HEK293 (cell line): ENCODE measurements around the gene PARD3B.

Source experiments
- CTCF ChIA-PET: fragments of 350-600 bp; formaldehyde crosslinking; extraction: SDS; loops from one replicate; lab custom pipeline; 2021; ENCODE audit warnings: antibody characterized with exemption; lab: Yijun Ruan, JAX
- POLR2A ChIA-PET: fragments of 300-600 bp; formaldehyde crosslinking; extraction: SDS; loops from one replicate; lab custom pipeline; 2020; ENCODE audit warnings: antibody characterized with exemption, inconsistent platforms; lab: Yijun Ruan, JAX
- H3K27ac ChIP-seq: fragments of 200-500 bp; sonication (Bioruptor generic); 2 replicates; pipeline ENCODE4 v1.5.1; 2014; ENCODE audit warnings: low read depth, low read length, control low read depth, inconsistent platforms; ENCODE audit errors: extremely low read depth
- H3K36me3 ChIP-seq, 2 experiments: fragments of 200-500 bp in 1 of 2; sonication (Bioruptor generic) in 1 of 2; 1 replicate in 1 of 2; 2 replicates in 1 of 2; pipeline ENCODE4 v1.5.1; 2014 to 2017; ENCODE audit warnings: inconsistent platforms in 2 of 2, low read length in 2 of 2; ENCODE audit not compliant: control insufficient read depth in 2 of 2, insufficient read depth in 1 of 2
- H3K4me1 ChIP-seq: fragments of 200-500 bp; sonication (Bioruptor generic); 2 replicates; pipeline ENCODE4 v1.5.1; 2014; ENCODE audit warnings: mild to moderate bottlenecking, low read length, inconsistent platforms; ENCODE audit not compliant: control insufficient read depth, insufficient read depth
- H3K4me3 ChIP-seq: 2 replicates; pipeline ENCODE4 v1.5.1; 2011; ENCODE audit warnings: low read depth, mild to moderate bottlenecking, control low read depth, low read length, moderate library complexity
- H3K9me3 ChIP-seq: fragments of 200-500 bp; sonication (Bioruptor generic); 2 replicates; pipeline ENCODE4 v1.5.1; 2014; ENCODE audit warnings: low read depth, low read length, inconsistent platforms; ENCODE audit not compliant: control insufficient read depth, insufficient read depth
- MZF1 ChIP-seq: fragments of 450-650 bp; formaldehyde crosslinking; IDR thresholded peaks from 2 replicates; pipeline ENCODE4 v1.5.1; 2017; ENCODE audit warnings: missing biosample characterization, missing genetic modification characterization, borderline replicate concordance
- OSR2 ChIP-seq: fragments of 450-650 bp; formaldehyde crosslinking; IDR thresholded peaks from 2 replicates; pipeline ENCODE4 v1.5.1; 2016; ENCODE audit warnings: missing biosample characterization, missing genetic modification characterization
- SETDB1 ChIP-seq: IDR thresholded peaks from one replicate; pipeline ENCODE4 v1.6.1; 2017; ENCODE audit warnings: mild to moderate bottlenecking, low read length, moderate library complexity, mixed read lengths; ENCODE audit not compliant: insufficient read length
- SP7 ChIP-seq: fragments of 450-650 bp; formaldehyde crosslinking; IDR thresholded peaks from 2 replicates; pipeline ENCODE4 v1.5.1; 2016; ENCODE audit warnings: missing biosample characterization, missing genetic modification characterization
- ZBTB44 ChIP-seq: fragments of 450-650 bp; IDR thresholded peaks from 2 replicates; pipeline ENCODE4 v1.5.1; 2018; ENCODE audit warnings: missing biosample characterization, mild to moderate bottlenecking, missing genetic modification characterization
- ZFHX2 ChIP-seq: fragments of 450-650 bp; formaldehyde crosslinking; conservative IDR thresholded peaks from 2 replicates; pipeline ENCODE4 v1.5.1; 2016; ENCODE audit warnings: missing biosample characterization, missing genetic modification characterization
- ZNF2 ChIP-seq: fragments of 450-650 bp; formaldehyde crosslinking; IDR thresholded peaks from 2 replicates; pipeline ENCODE4 v1.5.1; 2016; ENCODE audit warnings: missing biosample characterization, missing genetic modification characterization
- ZNF324 ChIP-seq: fragments of 450-650 bp; formaldehyde crosslinking; IDR thresholded peaks from 2 replicates; pipeline ENCODE4 v1.5.1; 2016; ENCODE audit warnings: missing biosample characterization, missing genetic modification characterization
- ZNF629 ChIP-seq: fragments of 450-650 bp; formaldehyde crosslinking; IDR thresholded peaks from 2 replicates; pipeline ENCODE4 v1.5.1; 2017; ENCODE audit warnings: missing biosample characterization, missing genetic modification characterization
- ZNF639 ChIP-seq: fragments of 450-650 bp; formaldehyde crosslinking; IDR thresholded peaks from 2 replicates; pipeline ENCODE4 v1.5.1; 2016; ENCODE audit warnings: missing biosample characterization, missing genetic modification characterization
- ZNF664 ChIP-seq: fragments of 450-650 bp; formaldehyde crosslinking; IDR thresholded peaks from 2 replicates; pipeline ENCODE4 v1.5.1; 2016; ENCODE audit warnings: missing biosample characterization, missing genetic modification characterization
- ZNF701 ChIP-seq: fragments of 450-650 bp; formaldehyde crosslinking; IDR thresholded peaks from 2 replicates; pipeline ENCODE4 v1.5.1; 2016; ENCODE audit warnings: missing biosample characterization, missing genetic modification characterization
- TF ChIP-seq, protein P1 (sequence below): fragments of 450-650 bp; formaldehyde crosslinking; IDR thresholded peaks from 2 replicates; pipeline ENCODE4 v1.5.1; 2016; ENCODE audit warnings: missing biosample characterization, missing genetic modification characterization, borderline replicate concordance
- TF ChIP-seq, protein P2 (sequence below): fragments of 450-650 bp; formaldehyde crosslinking; IDR thresholded peaks from 2 replicates; pipeline ENCODE4 v1.5.1; 2016; ENCODE audit warnings: missing biosample characterization, missing genetic modification characterization
- TF ChIP-seq, protein P3 (sequence below): fragments of 450-650 bp; formaldehyde crosslinking; IDR thresholded peaks from 2 replicates; pipeline ENCODE4 v1.5.1; 2016; ENCODE audit warnings: missing biosample characterization, missing genetic modification characterization

The PARD3B gene

GRCh38 chr2:205402011-205402410, 856.7 kb downstream of the PARD3B start (continued):
- TF ChIP-seq ZBTB44 (tag by site-specific recombination) (no peak), ZNF701 (tag by site-specific recombination) (no peak)

- TF ChIP-seq ZNF324 (tag by site-specific recombination) = no peak
- TF ChIP-seq, protein P1, sequence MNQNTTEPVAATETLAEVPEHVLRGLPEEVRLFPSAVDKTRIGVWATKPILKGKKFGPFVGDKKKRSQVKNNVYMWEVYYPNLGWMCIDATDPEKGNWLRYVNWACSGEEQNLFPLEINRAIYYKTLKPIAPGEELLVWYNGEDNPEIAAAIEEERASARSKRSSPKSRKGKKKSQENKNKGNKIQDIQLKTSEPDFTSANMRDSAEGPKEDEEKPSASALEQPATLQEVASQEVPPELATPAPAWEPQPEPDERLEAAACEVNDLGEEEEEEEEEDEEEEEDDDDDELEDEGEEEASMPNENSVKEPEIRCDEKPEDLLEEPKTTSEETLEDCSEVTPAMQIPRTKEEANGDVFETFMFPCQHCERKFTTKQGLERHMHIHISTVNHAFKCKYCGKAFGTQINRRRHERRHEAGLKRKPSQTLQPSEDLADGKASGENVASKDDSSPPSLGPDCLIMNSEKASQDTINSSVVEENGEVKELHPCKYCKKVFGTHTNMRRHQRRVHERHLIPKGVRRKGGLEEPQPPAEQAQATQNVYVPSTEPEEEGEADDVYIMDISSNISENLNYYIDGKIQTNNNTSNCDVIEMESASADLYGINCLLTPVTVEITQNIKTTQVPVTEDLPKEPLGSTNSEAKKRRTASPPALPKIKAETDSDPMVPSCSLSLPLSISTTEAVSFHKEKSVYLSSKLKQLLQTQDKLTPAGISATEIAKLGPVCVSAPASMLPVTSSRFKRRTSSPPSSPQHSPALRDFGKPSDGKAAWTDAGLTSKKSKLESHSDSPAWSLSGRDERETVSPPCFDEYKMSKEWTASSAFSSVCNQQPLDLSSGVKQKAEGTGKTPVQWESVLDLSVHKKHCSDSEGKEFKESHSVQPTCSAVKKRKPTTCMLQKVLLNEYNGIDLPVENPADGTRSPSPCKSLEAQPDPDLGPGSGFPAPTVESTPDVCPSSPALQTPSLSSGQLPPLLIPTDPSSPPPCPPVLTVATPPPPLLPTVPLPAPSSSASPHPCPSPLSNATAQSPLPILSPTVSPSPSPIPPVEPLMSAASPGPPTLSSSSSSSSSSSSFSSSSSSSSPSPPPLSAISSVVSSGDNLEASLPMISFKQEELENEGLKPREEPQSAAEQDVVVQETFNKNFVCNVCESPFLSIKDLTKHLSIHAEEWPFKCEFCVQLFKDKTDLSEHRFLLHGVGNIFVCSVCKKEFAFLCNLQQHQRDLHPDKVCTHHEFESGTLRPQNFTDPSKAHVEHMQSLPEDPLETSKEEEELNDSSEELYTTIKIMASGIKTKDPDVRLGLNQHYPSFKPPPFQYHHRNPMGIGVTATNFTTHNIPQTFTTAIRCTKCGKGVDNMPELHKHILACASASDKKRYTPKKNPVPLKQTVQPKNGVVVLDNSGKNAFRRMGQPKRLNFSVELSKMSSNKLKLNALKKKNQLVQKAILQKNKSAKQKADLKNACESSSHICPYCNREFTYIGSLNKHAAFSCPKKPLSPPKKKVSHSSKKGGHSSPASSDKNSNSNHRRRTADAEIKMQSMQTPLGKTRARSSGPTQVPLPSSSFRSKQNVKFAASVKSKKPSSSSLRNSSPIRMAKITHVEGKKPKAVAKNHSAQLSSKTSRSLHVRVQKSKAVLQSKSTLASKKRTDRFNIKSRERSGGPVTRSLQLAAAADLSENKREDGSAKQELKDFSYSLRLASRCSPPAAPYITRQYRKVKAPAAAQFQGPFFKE = no peak
- no peak for TF ChIP-seq SP7 (tag by site-specific recombination)
- TF ChIP-seq, protein P2, sequence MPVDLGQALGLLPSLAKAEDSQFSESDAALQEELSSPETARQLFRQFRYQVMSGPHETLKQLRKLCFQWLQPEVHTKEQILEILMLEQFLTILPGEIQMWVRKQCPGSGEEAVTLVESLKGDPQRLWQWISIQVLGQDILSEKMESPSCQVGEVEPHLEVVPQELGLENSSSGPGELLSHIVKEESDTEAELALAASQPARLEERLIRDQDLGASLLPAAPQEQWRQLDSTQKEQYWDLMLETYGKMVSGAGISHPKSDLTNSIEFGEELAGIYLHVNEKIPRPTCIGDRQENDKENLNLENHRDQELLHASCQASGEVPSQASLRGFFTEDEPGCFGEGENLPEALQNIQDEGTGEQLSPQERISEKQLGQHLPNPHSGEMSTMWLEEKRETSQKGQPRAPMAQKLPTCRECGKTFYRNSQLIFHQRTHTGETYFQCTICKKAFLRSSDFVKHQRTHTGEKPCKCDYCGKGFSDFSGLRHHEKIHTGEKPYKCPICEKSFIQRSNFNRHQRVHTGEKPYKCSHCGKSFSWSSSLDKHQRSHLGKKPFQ (tag by site-specific recombination) = no peak
- Histone ChIP-seq H3K36me3 (no peaks in the 10 kb centered on the region), H3K4me3 (no peak overlapping the region), H3K9me3 (no peaks in the 10 kb centered on the region), H3K27ac (no peak overlapping the region), H3K4me1 (no peaks in the 10 kb centered on the region)
- ChIA-PET CTCF (no interaction called here), POLR2A (no interaction called here)
These were observed 858.1 kb downstream of the PARD3B start for GRCh38 chr2:205403244-205403825.

- ChIA-PET POLR2A (no interaction called here), CTCF (no interaction called here)
- no peak for TF ChIP-seq SETDB1
- no peak for TF ChIP-seq ZFHX2 (tag by site-specific recombination)
- no peak for TF ChIP-seq ZNF664
- TF ChIP-seq ZNF639 (tag by site-specific recombination) = no peak
- TF ChIP-seq ZNF629 (tag by site-specific recombination) = no peak
- TF ChIP-seq ZNF701 (tag by site-specific recombination) = no peak
- TF ChIP-seq OSR2 (tag by site-specific recombination) = no peak
- TF ChIP-seq MZF1 (tag by site-specific recombination) = no peak
- no peak for TF ChIP-seq ZNF2
- TF ChIP-seq, protein P3, sequence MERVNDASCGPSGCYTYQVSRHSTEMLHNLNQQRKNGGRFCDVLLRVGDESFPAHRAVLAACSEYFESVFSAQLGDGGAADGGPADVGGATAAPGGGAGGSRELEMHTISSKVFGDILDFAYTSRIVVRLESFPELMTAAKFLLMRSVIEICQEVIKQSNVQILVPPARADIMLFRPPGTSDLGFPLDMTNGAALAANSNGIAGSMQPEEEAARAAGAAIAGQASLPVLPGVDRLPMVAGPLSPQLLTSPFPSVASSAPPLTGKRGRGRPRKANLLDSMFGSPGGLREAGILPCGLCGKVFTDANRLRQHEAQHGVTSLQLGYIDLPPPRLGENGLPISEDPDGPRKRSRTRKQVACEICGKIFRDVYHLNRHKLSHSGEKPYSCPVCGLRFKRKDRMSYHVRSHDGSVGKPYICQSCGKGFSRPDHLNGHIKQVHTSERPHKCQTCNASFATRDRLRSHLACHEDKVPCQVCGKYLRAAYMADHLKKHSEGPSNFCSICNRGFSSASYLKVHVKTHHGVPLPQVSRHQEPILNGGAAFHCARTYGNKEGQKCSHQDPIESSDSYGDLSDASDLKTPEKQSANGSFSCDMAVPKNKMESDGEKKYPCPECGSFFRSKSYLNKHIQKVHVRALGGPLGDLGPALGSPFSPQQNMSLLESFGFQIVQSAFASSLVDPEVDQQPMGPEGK = no peak
- H3K4me3 ChIP-seq = no peak overlapping the region
- no peak overlapping the region for H3K27ac ChIP-seq
- no peaks in the 10 kb centered on the region for H3K9me3 ChIP-seq
- no peaks in the 10 kb centered on the region for H3K36me3 ChIP-seq
- H3K4me1 ChIP-seq = no peaks in the 10 kb centered on the region; the same call in 1 of the 2 replicates
These were observed 859.9 kb downstream of the PARD3B start for GRCh38 chr2:205405194-205405593.
